Panc1 (cell line): ENCODE data around the gene ITIH6. TPM values are rescaled to one million over a fixed set of nuclear protein-coding genes. Genes with fewer than 3 reads are reported as not detected.
A peak's percentile ranks its signal among the peaks of the same experiment; 100 is the strongest.

Experiments used
- ATAC-seq: fragments of 200-7000 bp; cut with Tn5 transposase; 2 replicates; pipeline ENCODE4 v1.9.1; 2020; ENCODE audit warnings: mild to moderate bottlenecking, moderate library complexity
- BruUV-seq: library from RNA; stranded (reverse); fragments of 400-500 nt; replicated peaks from 2 replicates; lab custom pipeline; 2021; lab: Mats Ljungman, UMichigan
- CTCF ChIA-PET: fragments of 300-600 bp; sonication (Branson Sonifier 250); formaldehyde crosslinking; loops from one replicate; lab custom pipeline; 2022; ENCODE audit warnings: antibody characterized with exemption; lab: Charles Lee
- POLR2A ChIA-PET: fragments of 300-600 bp; sonication (Branson Sonifier 250); formaldehyde crosslinking; loops from one replicate; lab custom pipeline; 2022; ENCODE audit warnings: antibody characterized with exemption; lab: Charles Lee
- DNase-seq: peaks from one replicate; pipeline ENCODE4 v3.0.0-alpha.2; 2010; ENCODE audit warnings: low read depth, low spot score
- H3K27ac ChIP-seq: 2 replicates; pipeline ENCODE4 v1.5.1; 2011; ENCODE audit warnings: mild to moderate bottlenecking, low read length, inconsistent platforms
- H3K27me3 ChIP-seq: fragments of 200-500 bp; sonication (Bioruptor generic); 2 replicates; pipeline ENCODE4 v1.6.0; 2014; ENCODE audit warnings: low read length, inconsistent platforms; ENCODE audit not compliant: control insufficient read depth, insufficient read depth
- H3K36me3 ChIP-seq: fragments of 200-500 bp; sonication (Bioruptor generic); 2 replicates; pipeline ENCODE4 v1.5.1; 2014; ENCODE audit warnings: inconsistent platforms, mild to moderate bottlenecking, low read length, moderate library complexity; ENCODE audit not compliant: control insufficient read depth, insufficient read depth
- H3K4me1 ChIP-seq: 2 replicates; pipeline ENCODE4 v1.5.1; 2011; ENCODE audit warnings: inconsistent platforms, mild to moderate bottlenecking, low read length, moderate library complexity; ENCODE audit not compliant: control insufficient read depth, insufficient read depth
- H3K4me3 ChIP-seq, 2 experiments: 2 replicates each; pipeline ENCODE4 v1.5.1; 2011 to 2012; ENCODE audit warnings: low read depth in 2 of 2, low read length in 2 of 2, mild to moderate bottlenecking in 2 of 2, inconsistent platforms in 1 of 2, moderate library complexity in 1 of 2
- H3K9me3 ChIP-seq: fragments of 200-500 bp; sonication (Bioruptor generic); 2 replicates; pipeline ENCODE4 v1.5.1; 2014; ENCODE audit warnings: low read depth, mild to moderate bottlenecking, inconsistent platforms, low read length, moderate library complexity; ENCODE audit not compliant: control insufficient read depth, insufficient read depth
- CTCF ChIP-seq: fragments of 450-650 bp; IDR thresholded peaks from 2 replicates; pipeline ENCODE4 v1.5.1; 2017; ENCODE audit warnings: mild to moderate bottlenecking
- POLR2AphosphoS5 ChIP-seq: IDR thresholded peaks from 2 replicates; pipeline ENCODE4 v1.6.1; 2012; ENCODE audit warnings: mild to moderate bottlenecking, low read depth, low read length, moderate library complexity
- SIN3A ChIP-seq: IDR thresholded peaks from 2 replicates; pipeline ENCODE4 v1.6.1; 2012; ENCODE audit warnings: low read depth, mild to moderate bottlenecking, low read length, moderate library complexity, borderline replicate concordance; ENCODE audit not compliant: insufficient read depth
- TCF7L2 ChIP-seq: IDR thresholded peaks from 2 replicates; pipeline ENCODE4 v1.6.1; 2011; ENCODE audit warnings: mild to moderate bottlenecking, low read depth, low read length, inconsistent platforms
- in situ Hi-C: cut with HindIII; loops from 2 replicates; pipeline ENCODE4 v1.10.0; 2016; ENCODE audit warnings: low sequenced_read_pairs, low pct_unique_long_range_greater_than_20kb
- intact Hi-C: fragments of 100-400 bp; cut with micrococcal nuclease; formaldehyde crosslinking; loops from one replicate; pipeline ENCODE4 v1.10.0; 2022; ENCODE audit not compliant: unreplicated experiment
- total RNA-seq: library from RNA; stranded (reverse); gene quantifications from one replicate; pipeline ENCODE4 v1.2.1, GENCODE V29; 2021; ENCODE audit not compliant: unreplicated experiment
- TF ChIP-seq, protein P1 (sequence below), 2 experiments: IDR thresholded peaks; 2 replicates each; pipeline ENCODE4 v1.6.1; 2011 to 2012; ENCODE audit warnings: low read depth in 2 of 2, control low read depth in 1 of 2, low read length in 1 of 2, mild to moderate bottlenecking in 1 of 2, moderate library complexity in 1 of 2; ENCODE audit not compliant: insufficient read depth in 1 of 2

The ITIH6 gene
- total RNA-seq, 1 experiment from 2014 or later, result not detected

- intact Hi-C loops, result no loop called here
- no TSS peak for BruUV-seq
- DNase-seq (no peak), ATAC-seq (peak; percentile 26)
- peak within 1 kb of the TSS; percentile 73 to 80 for H3K4me3 ChIP-seq
- peak within 1 kb of the TSS; percentile 81 for H3K27ac ChIP-seq
- H3K27me3 ChIP-seq, result peaks cover 3% of the 10 kb centered on the region
- H3K36me3 ChIP-seq, result no peaks in the 10 kb centered on the region
- ChIA-PET CTCF (no interaction called here), POLR2A (no interaction called here)
- TF ChIP-seq TCF7L2 (no peak), POLR2AphosphoS5 (no peak), SIN3A (no peak), CTCF (no peak)
- TF ChIP-seq, protein P1, sequence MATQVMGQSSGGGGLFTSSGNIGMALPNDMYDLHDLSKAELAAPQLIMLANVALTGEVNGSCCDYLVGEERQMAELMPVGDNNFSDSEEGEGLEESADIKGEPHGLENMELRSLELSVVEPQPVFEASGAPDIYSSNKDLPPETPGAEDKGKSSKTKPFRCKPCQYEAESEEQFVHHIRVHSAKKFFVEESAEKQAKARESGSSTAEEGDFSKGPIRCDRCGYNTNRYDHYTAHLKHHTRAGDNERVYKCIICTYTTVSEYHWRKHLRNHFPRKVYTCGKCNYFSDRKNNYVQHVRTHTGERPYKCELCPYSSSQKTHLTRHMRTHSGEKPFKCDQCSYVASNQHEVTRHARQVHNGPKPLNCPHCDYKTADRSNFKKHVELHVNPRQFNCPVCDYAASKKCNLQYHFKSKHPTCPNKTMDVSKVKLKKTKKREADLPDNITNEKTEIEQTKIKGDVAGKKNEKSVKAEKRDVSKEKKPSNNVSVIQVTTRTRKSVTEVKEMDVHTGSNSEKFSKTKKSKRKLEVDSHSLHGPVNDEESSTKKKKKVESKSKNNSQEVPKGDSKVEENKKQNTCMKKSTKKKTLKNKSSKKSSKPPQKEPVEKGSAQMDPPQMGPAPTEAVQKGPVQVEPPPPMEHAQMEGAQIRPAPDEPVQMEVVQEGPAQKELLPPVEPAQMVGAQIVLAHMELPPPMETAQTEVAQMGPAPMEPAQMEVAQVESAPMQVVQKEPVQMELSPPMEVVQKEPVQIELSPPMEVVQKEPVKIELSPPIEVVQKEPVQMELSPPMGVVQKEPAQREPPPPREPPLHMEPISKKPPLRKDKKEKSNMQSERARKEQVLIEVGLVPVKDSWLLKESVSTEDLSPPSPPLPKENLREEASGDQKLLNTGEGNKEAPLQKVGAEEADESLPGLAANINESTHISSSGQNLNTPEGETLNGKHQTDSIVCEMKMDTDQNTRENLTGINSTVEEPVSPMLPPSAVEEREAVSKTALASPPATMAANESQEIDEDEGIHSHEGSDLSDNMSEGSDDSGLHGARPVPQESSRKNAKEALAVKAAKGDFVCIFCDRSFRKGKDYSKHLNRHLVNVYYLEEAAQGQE (IDR thresholded peaks at IDR 0.05; ENCODE audit: insufficient read depth in 1 of 2, low read depth in 2 of 2, low read length in 1 of 2), result no peak
- in situ Hi-C loops, result no loop called here
- peaks cover 3% of the 10 kb centered on the region; the same call in 1 of the 2 replicates for H3K4me1 ChIP-seq
- H3K9me3 ChIP-seq, result no peaks in the 10 kb centered on the region
Measured at GRCh38 chrX:54807524-54808108, 9.6 kb upstream of the ITIH6 start, which contains the start of gene MAGED2. MAGED2 (plus strand) TSS chrX:54807745; CDS start chrX:54809332, 1,587 bp downstream.

GRCh38 chrX:54799046-54799445, 991 bp upstream of the ITIH6 start:
- DNase-seq, result no peak
- in situ Hi-C loops (no loop called here), intact Hi-C loops (no loop called here)
- no peaks in the 10 kb centered on the region for H3K36me3 ChIP-seq
- no peaks in the 10 kb centered on the region for H3K27me3 ChIP-seq
- CTCF ChIA-PET, result no interaction called here
- POLR2A ChIA-PET, result no interaction called here
- H3K4me1 ChIP-seq, result no peaks in the 10 kb centered on the region
- no TSS peak for BruUV-seq
- H3K9me3 ChIP-seq, result no peaks in the 10 kb centered on the region
- no peak overlapping the region for H3K27ac ChIP-seq
- H3K4me3 ChIP-seq, result no peak overlapping the region
- TF ChIP-seq TCF7L2 (no peak), SIN3A (no peak), CTCF (no peak), POLR2AphosphoS5 (no peak)
- TF ChIP-seq, protein P1 (IDR thresholded peaks at IDR 0.05; ENCODE audit: insufficient read depth in 1 of 2, low read depth in 2 of 2, low read length in 1 of 2), result no peak
- ATAC-seq, result no peak
